Measurements from ENCODE around the gene PPT1. TPM values are rescaled to one million over a fixed set of nuclear protein-coding genes. Genes with fewer than 3 reads are reported as not detected.

Gene PPT1
- total and polyA plus RNA-seq, 2 of the 13 experiments (the other 11 are each of a cell fraction or from before 2014, with no cell fraction given), result 129 TPM

DNA sequence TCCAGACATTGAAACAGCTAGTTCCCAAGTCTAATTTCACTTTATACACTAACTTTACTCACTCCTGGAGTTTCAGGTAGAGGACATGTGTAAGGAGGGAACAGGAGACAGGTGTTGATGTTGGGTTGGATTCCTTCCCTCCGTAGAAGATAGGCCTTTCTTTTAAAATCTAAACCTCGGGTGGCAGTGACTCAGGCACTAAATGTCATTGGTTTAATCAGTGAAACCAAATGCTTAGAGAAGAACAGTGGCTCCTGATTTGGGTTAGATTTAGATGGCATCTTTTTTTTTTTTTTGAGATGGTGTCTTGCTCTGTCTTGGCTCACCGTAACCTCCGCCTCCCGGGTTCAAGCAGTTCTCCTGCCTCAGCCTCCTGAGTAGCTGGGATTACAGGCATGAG is 49.3 kb downstream of the PPT1 start:
- in situ Hi-C loops (cut with HindIII; ENCODE audit: extremely low pct_ligation_motif_present, low pct_unique_long_range_greater_than_20kb) (no loop called here), intact Hi-C loops (cut with micrococcal nuclease; ENCODE audit: unreplicated experiment) (no loop called here)
- Histone ChIP-seq H3K27ac (ENCODE audit: extremely low read length, insufficient read depth, low read length) (no peak overlapping the region), H3K4me3 (replicated peaks in 1 of 3; ENCODE audit: insufficient read depth in 1 of 3, low read depth in 2 of 3, low read length in 3 of 3) (no peak overlapping the region), H2AFZ (ENCODE audit: low read length) (no peak overlapping the region), H3K9me3 (ENCODE audit: low read length) (no peaks in the 10 kb centered on the region), H3K36me3 (replicated peaks in 1 of 2; ENCODE audit: control insufficient read depth in 1 of 2, insufficient read depth in 2 of 2, low read length in 2 of 2) (peaks cover 8 to 27% of the 10 kb centered on the region in 2 experiments; a peak in 4 of 5 replicates), H3K4me2 (ENCODE audit: low read depth, low read length) (no peak overlapping the region), H3K79me2 (ENCODE audit: insufficient read depth, low read length) (peaks cover 83% of the 10 kb centered on the region), H3K27me3 (ENCODE audit: control insufficient read depth in 1 of 2, insufficient read depth in 2 of 2, low read length in 2 of 2) (no peaks in the 10 kb centered on the region), H3K4me1 (ENCODE audit: insufficient read depth, low read length) (peaks cover 33% of the 10 kb centered on the region), H3K9ac (ENCODE audit: insufficient read depth, low read depth, low read length) (no peak overlapping the region), H4K20me1 (ENCODE audit: insufficient read depth, low read length) (peaks cover 11% of the 10 kb centered on the region; the same call in 1 of the 2 replicates)
- POLR2A ChIA-PET, result no interaction called here
- TSS peak; percentile 4 for BruUV-seq (replicated peaks)
- TF ChIP-seq ZNF550 (CRISPR knock-in tag; IDR thresholded peaks at IDR 0.05; ENCODE audit: borderline replicate concordance), result no peak
- TF ChIP-seq, protein P1, sequence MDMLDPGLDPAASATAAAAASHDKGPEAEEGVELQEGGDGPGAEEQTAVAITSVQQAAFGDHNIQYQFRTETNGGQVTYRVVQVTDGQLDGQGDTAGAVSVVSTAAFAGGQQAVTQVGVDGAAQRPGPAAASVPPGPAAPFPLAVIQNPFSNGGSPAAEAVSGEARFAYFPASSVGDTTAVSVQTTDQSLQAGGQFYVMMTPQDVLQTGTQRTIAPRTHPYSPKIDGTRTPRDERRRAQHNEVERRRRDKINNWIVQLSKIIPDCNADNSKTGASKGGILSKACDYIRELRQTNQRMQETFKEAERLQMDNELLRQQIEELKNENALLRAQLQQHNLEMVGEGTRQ (IDR thresholded peaks at IDR 0.05; ENCODE audit: low read depth, low read length), result no peak
- TF ChIP-seq, protein P1 (CRISPR knock-in tag; IDR thresholded peaks at IDR 0.05; ENCODE audit: borderline replicate concordance), result no peak
- TF ChIP-seq DR1 (CRISPR knock-in tag; IDR thresholded peaks at IDR 0.05), result no peak
- no peak for TF ChIP-seq PLRG1 (conservative IDR thresholded peaks at IDR 0.05)
- TF ChIP-seq DNMT3B (CRISPR knock-in tag; conservative IDR thresholded peaks at IDR 0.05), result no peak
- TF ChIP-seq ZFP36L1 (CRISPR knock-in tag; IDR thresholded peaks at IDR 0.05), result no peak
- no peak for TF ChIP-seq ZBTB20 (CRISPR knock-in tag; IDR thresholded peaks at IDR 0.05; ENCODE audit: borderline replicate concordance, low read depth)
- TF ChIP-seq ZNF724P (CRISPR knock-in tag; IDR thresholded peaks at IDR 0.05; ENCODE audit: borderline replicate concordance), result no peak
- no peak for TF ChIP-seq ZFP37 (CRISPR knock-in tag; IDR thresholded peaks at IDR 0.05; ENCODE audit: borderline replicate concordance)
- TF ChIP-seq BCLAF1 (IDR thresholded peaks at IDR 0.05), result no peak
- no peak for TF ChIP-seq MBNL3 (CRISPR knock-in tag; conservative IDR thresholded peaks at IDR 0.05)
- TF ChIP-seq ZSCAN29 (CRISPR knock-in tag; conservative IDR thresholded peaks at IDR 0.05), result no peak
- TF ChIP-seq ZNF547 (CRISPR knock-in tag; IDR thresholded peaks at IDR 0.05), result no peak
- TF ChIP-seq RAD21 (CRISPR knock-in tag; IDR thresholded peaks at IDR 0.05), result no peak
- WGBS (ENCODE audit: low lambda C conversion rate), result 99% methylated on average over 5 of the region's 5 CpGs
- CTCF ChIA-PET (ENCODE audit: low intra/inter-chr PET ratio, low total read pairs), result no interaction called here
- ATAC-seq (no peak), DNase-seq (ENCODE audit: low spot score) (no peak), FAIRE-seq (no peak)
